ENCODE data around the gene TRIM37.
"Not testable (repeated sequence)": the region's sequence is repeated elsewhere in the genome, so short reads cannot be mapped to it uniquely, and the experiment has no call there.

TRIM37 gene

DNA sequence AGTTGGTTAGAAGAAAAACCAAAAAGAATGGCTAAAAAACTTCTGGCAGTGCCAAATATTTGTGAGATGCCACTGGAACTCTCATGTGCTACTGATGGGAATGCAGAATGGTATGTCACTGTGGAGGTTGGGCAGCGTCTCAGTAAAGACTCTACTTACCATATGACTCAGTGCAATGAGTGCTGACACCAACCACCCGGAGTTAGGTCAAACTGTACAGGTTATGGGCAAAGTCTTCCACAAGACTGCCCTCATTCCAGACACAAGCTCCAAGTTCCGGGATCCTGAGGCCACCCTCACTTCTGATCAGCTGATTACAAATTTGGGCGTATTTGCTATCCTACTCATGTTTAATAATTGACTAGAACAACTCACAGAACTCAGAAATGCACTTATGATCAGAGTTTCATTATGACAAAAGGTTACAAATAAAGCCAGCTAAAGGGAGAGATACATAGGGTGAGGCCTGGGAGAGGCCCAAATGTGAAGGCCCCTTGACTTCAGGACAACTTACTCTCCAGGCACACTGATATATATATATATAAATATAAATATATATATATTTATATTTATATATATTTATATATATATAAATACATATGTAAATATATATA, 114.9 kb downstream of the TRIM37 start:
- DNase-seq = no peak

- no peak for DNase-seq
Measured at GRCh38 chr17:58989629-58990028, 117.1 kb downstream of the TRIM37 start.

- no peak for DNase-seq
Measured at GRCh38 chr17:58985971-58986370, 120.7 kb downstream of the TRIM37 start.

DNA sequence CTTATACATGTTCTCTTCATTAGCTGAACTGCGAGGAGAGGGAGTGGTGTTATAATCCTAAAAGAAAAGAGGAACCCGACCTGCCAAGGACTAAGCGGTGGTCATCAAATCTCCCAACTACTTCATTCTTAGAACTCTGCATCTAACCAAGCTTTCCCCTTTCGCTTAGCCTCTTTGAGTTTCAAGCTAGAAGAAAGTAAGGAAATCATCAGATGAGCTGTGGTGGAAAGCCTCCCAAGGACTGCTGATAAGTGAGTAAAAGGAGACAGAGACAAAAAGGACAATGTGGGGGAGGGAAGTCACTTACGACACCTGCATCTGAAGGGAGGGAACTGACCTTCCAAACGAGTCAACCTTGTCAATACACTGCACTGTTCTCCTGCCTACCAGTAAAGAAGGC, 121.3 kb downstream of the TRIM37 start:
- DNase-seq = no peak

DNA sequence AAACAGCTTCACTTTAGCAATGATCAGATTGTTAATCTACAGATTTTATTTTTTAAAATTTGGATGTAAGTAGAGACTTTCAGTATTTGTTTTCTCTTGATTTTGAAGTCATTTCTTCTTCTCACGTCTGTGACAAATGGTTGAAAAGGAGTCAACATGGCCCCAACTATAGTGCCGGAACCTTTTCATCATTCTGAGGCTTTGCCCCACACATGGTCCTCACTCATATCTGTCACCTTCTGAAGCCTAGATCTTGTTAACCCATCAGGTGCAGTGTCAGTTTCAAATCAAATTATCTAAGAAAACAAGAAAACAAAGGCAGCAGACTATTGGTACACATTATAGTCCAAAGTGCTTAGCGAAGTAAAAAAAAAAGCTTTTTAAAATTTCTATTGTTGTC, 124.1 kb downstream of the TRIM37 start:
- DNase-seq = no peak

GRCh38 chr17:58980706-58981481, 125.8 kb downstream of the TRIM37 start:
- no peak for DNase-seq

GRCh38 chr17:58976541-58976940, 130.1 kb downstream of the TRIM37 start:
- DNase-seq = no peak

GRCh38 chr17:58974354-58974753, 132.3 kb downstream of the TRIM37 start:
- no peak for DNase-seq

DNA sequence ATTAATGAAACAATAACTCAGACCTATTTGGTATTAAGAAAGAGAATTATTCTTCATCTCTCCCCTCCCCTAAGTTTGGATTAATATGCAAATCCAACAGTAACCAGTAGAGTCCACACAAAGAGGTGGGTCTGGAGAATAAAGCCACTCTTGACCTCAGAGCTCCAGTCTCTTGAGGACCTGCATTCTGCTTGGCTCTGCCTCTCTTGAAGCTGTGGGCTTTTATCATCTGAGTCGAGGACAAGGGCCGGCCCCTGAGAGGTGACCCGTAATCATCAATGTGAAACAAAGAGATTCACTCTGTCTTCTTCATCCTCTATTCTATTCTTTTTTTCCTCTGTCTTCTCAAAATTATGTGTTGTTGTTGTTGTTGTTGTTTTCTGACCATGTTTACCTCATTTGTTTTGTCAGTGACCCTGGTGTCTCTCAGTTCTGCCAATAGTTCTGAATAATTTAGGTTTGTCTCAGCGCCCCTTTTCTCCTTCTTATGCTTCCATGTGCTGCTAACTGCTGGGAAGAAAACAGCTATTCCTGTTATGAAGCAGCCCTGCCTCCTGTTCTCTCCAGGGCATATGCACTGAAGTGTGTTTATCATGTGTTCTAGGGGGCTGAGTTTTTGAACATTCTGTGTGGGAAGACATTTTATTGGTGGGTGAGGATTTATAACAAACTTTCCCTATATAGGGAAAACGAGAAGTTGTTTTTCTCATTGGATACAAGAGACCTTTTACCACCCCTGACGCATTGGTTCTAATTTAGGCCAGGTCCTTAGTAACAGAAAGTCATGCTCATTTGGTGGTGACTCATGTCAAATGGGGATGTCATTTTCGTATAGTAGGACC, 135.8 kb downstream of the TRIM37 start:
- no peak for DNase-seq

GRCh38 chr17:58969612-58970011, 137.1 kb downstream of the TRIM37 start:
- no peak for DNase-seq

DNA sequence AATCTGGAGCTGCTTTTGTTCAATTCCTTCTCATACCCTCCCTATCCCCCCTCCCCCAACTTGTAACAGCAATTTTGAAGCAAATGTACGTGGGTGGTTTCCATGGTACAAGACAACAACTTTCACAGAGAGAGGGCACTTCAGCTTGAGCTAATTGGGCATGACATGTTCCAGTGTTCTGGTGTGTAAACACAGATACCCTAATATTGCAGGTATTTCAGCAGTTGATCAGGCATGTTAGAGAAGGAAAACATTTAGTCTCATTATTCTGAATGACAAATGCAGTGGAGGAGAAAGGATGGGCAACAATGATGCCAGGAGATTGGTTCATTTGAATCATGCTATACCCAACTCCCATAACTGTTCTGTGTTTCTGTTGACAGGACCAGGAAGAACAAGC, 137.5 kb downstream of the TRIM37 start:
- peak; percentile 96 for DNase-seq

DNA sequence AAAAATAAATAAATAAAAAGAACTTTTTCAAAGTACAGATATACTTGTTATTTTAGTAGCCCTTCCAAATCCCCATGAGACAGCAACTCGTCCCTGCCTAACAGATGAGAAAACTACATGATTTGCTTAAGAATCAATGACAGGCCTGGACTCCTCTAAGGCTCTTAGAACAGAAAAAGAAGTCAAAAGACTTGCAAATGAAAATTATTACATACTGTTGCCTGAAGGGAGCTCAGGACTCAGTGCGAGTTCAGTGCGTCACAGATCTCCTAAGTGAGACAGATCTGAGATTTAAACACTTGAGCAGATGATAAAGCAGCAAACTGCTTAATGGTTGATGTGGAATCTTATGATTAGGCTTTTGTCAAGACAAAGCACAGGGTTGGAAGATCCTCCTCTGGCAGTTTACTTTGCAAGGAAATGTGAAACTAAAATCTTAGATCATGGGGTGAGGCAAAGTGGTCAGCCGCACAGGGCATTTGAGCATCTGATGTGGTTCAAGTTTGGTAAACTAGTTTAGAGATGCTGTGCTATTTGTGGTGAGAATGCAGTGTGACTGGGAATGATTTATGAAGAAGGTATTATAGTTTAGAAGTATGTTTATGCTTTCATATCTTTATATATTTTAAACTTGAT, 138.1 kb downstream of the TRIM37 start:
- DNase-seq = peak; percentile 33

DNA sequence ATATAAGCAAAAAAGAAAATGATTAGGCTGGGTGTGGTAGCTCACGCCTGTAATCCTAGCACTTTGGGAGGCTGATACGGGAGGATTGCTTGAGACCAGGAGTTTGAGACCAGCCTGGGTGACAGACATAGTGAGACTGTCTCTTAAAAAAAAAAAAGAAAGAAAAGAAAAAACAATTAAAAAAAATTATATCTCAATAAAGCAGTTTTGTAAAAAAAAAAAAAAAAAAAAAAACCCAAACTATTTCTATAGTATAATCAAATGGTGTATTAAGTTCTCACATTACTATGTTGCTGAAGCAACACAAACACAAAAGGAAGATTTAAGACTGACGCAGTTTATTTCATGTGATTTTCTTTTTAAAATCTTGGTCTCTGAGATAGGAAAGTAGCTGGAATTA, 140.5 kb downstream of the TRIM37 start:
- no peak for DNase-seq

DNA sequence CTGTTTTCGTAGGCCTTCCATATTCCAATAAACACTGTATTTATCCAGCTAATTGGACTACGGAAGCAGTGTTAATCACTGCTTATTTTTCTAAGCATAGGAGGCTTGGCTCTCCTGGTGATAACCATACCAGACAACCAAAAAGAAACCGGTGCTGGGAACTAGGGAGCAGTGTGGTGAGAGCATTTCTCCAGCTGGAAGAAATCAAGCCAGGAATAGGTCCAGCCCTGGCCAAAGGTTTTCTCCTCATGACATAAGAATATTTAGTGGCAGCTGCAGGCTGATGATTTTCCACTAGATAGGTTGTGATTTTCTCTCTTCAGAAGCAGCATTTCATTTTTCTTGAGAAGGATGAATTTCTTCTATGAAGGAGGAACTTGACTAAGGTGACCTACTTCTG, 141.5 kb downstream of the TRIM37 start:
- DNase-seq = no peak

GRCh38 chr17:58960068-58960467, 146.6 kb downstream of the TRIM37 start:
- no peak for DNase-seq

DNA sequence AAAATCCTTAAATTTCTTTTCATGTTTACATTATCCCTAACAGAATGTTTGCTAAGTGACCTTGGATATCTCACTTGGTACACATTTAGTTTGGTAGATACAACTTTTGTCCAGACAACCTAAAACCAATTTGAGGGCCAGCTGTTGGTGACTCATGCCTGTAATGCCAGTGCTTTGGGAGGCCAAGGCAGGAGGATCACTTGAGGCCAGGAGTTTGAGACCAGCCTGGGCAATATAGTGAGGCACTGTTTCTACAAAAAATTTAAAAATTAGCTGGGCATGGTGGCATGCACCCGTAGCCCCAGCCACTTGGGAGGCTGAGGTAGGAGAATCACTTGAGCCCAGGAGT, 149.0 kb downstream of the TRIM37 start:
- DNase-seq = not testable (repeated sequence)

DNA sequence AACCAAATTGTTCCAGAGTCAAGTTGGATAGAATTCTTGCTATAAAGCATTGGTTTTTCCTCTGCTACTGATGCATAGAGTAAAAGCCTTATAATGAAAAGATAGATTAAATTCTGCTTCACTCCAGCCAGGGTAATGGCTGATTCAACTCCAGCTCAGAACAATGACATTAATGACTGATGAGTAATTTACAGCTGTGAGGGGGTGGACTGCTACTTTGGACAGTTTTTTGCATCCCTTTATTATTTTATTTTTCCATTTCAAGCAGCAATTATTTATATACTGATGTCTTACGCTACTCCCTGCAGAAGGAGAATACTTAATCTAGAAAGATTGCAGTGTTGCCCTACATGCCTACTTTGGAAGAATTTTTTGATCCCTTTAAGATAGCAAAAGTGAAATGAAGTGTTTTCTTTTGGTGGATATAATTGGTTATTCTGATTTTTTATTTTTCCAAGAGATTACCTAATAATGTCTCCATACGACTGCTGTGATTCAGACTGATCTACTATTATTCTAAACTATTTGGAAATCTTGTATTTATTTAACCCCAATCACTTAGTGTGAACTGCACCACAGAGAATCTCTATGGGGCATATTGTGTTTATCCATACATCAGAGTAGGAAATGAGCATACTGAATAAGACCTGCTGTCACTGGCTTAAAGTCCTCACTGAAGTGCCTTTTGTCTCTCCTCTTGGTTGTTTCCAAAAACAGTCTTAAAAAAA, 149.5 kb downstream of the TRIM37 start:
- no peak for DNase-seq

DNA sequence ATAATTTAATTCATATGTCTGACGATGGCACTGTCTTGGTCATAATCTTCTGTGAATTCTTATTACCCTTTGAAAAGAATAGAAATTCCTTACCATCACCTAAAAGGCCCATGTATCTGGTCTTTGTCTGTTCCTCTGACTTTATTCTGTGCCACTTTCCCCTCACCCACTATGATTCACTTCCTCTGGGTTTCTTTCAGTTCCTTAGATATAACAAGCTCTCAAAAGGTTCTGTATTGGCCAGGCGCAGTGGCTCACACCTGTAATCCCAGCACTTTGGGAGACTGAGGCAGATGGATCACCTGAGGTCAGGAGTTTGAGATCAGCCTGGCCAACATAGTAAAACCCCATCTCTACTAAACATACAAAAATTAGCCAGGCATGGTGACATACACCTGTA, 152.3 kb downstream of the TRIM37 start:
- DNase-seq = not testable (repeated sequence)

DNA sequence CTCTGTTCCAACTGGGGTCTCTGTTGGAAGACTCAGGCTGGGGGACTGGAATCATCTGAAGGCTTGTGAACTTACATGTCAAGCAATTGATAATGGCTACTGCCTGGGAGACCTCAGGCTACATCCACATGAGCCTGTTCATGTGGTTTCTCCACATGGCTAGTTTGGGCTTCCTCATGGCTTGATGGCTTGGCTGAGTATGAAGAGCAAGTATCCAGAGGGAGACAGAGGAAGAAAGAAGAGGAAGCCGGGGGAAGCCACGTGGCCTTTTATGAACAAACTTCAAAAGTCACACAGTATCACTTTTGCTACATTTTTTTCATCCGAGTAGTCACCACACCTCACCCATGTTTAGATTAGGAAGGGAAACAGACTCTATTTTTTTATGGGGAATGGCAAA, 158.9 kb downstream of the TRIM37 start:
- DNase-seq = no peak

DNA sequence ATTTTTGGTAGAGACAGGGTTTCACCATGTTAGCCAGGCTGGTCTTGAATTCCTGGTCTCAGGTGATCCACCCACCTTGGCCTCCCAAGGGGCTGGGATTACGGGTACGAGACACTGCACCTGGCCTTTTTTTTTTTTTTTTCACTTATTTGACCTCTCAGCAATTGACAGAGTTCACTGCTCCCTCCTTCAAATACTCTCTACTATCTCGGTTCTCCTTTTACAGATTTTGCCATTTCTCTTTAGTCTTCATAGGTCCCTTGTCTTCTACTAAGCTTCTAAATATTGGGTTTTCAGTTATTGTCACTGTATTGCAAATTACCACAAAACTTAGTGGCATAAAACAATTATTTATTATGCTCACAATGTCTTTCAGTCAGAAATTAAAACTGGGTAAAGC, 159.3 kb downstream of the TRIM37 start:
- DNase-seq = no peak

DNA sequence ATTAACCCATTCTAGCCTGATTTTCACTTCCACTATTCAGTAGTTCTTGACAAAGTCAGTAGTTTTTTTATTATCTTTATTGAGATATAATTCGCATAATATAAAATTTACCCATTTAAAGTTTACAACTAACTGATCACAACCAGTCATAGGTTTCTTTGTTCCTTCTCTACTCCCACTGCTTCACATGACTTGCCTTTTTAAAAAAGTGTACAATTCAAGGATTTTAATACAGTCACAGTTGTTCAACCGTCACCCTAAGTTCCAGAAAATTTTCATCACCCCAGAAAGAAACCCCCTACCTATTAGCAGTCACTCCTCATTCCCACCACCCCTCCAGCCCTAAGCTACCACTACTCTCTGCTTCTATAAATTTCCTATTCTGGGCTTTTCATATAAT, 162.5 kb downstream of the TRIM37 start:
- no peak for DNase-seq

GRCh38 chr17:58936295-58936694, 170.4 kb downstream of the TRIM37 start:
- no peak for DNase-seq

GRCh38 chr17:58932956-58933355, 173.7 kb downstream of the TRIM37 start:
- DNase-seq = no peak

Data from DMS153 (cell line).